Measurements from ENCODE around the gene ARHGEF9.
A peak's percentile ranks its signal among the peaks of the same experiment; 100 is the strongest.
"Not testable (repeated sequence)": the region's sequence is repeated elsewhere in the genome, so short reads cannot be mapped to it uniquely, and the experiment has no call there.

ARHGEF9 gene

GRCh38 chrX:63784902-63785707, at the start of gene ARHGEF9:
ARHGEF9 (minus strand) TSS chrX:63785214; CDS start chrX:63785145, 69 bp downstream.
- no peak for DNase-seq

GRCh38 chrX:63825446-63825845, 40.4 kb upstream of the ARHGEF9 start:
- not testable (repeated sequence) for DNase-seq

GRCh38 chrX:63818156-63818555, 33.1 kb upstream of the ARHGEF9 start:
- no peak for DNase-seq

- no peak for DNase-seq
Observed at GRCh38 chrX:63817696-63818095, 32.7 kb upstream of the ARHGEF9 start.

- no peak for DNase-seq
Observed at GRCh38 chrX:63812823-63813222, 27.8 kb upstream of the ARHGEF9 start.

- no peak for DNase-seq
Observed at GRCh38 chrX:63810746-63811145, 25.7 kb upstream of the ARHGEF9 start.

- no peak for DNase-seq
Observed at GRCh38 chrX:63809173-63809572, 24.2 kb upstream of the ARHGEF9 start.

GRCh38 chrX:63795406-63795805, 10.4 kb upstream of the ARHGEF9 start:
- DNase-seq, result not testable (repeated sequence)

- no peak for DNase-seq
Observed at GRCh38 chrX:63785708-63786040, 660 bp upstream of the ARHGEF9 start.

GRCh38 chrX:63784346-63784901, 590 bp downstream of the ARHGEF9 start:
- DNase-seq, result no peak

- no peak for DNase-seq
Observed at GRCh38 chrX:63782515-63782914, 2.5 kb downstream of the ARHGEF9 start.

GRCh38 chrX:63768760-63769159, 16.3 kb downstream of the ARHGEF9 start:
- no peak for DNase-seq

GRCh38 chrX:63765712-63766111, 19.3 kb downstream of the ARHGEF9 start:
- DNase-seq, result no peak

GRCh38 chrX:63764946-63765345, 20.1 kb downstream of the ARHGEF9 start:
- DNase-seq, result no peak

GRCh38 chrX:63761639-63762038, 23.4 kb downstream of the ARHGEF9 start:
- no peak for DNase-seq

GRCh38 chrX:63758011-63758410, 27.0 kb downstream of the ARHGEF9 start:
- DNase-seq, result no peak

- no peak for DNase-seq
Observed at GRCh38 chrX:63755892-63756291, 29.1 kb downstream of the ARHGEF9 start.

- peak; percentile 44 for DNase-seq
Observed at GRCh38 chrX:63754860-63755579, 30.0 kb downstream of the ARHGEF9 start.

GRCh38 chrX:63754136-63754859, 30.7 kb downstream of the ARHGEF9 start:
- no peak for DNase-seq

GRCh38 chrX:63751481-63751880, 33.5 kb downstream of the ARHGEF9 start:
- DNase-seq, result no peak

GRCh38 chrX:63750811-63751210, 34.2 kb downstream of the ARHGEF9 start:
- no peak for DNase-seq

- no peak for DNase-seq
Observed at GRCh38 chrX:63747331-63747730, 37.7 kb downstream of the ARHGEF9 start.

- DNase-seq, result no peak
Observed at GRCh38 chrX:63746715-63747114, 38.3 kb downstream of the ARHGEF9 start.

All from NCI-H2029 treated with DMSO at 0.1 percent for 48 hours (cell line).